Stomach (tissue), 9 donors: ENCODE data around the gene SPRING1. TPM values are rescaled to one million over a fixed set of nuclear protein-coding genes. Genes with fewer than 3 reads are reported as not detected.

Experiments used
- DNase-seq, 2 donors: peaks; one replicate each; pipeline versions ENCODE4 v3.0.0 to v3.0.0-alpha.2; 2013 to 2019
- H3K27ac ChIP-seq, 5 donors: fragments of 200-600 bp in 4 of 5; sonication (generic) in 4 of 5; one replicate each; pipeline ENCODE4 v1.5.1; 2013 to 2019; ENCODE audit warnings: mild to moderate bottlenecking in 1 of 5, moderate library complexity in 1 of 5
- H3K27me3 ChIP-seq, 3 donors: fragments of 200-600 bp; sonication (generic); one replicate each; pipeline ENCODE4 v1.5.1; 2017 to 2019; ENCODE audit warnings: mixed run types in 1 of 3
- H3K36me3 ChIP-seq, 4 donors: fragments of 200-600 bp; sonication (generic); 1 replicate in 3 of 4; 2 replicates in 1 of 4; pipeline ENCODE4 v1.5.1; 2016 to 2019
- H3K4me1 ChIP-seq, 4 donors: fragments of 200-600 bp; sonication (generic); one replicate each; pipeline ENCODE4 v1.5.1; 2016 to 2019
- H3K4me3 ChIP-seq, 4 donors: fragments of 200-600 bp; sonication (generic) in 3 of 4; one replicate each; pipeline ENCODE4 v1.5.1; 2016 to 2019; ENCODE audit warnings: mild to moderate bottlenecking in 1 of 4
- H3K9me3 ChIP-seq, 4 donors: fragments of 200-600 bp; sonication (generic); one replicate each; pipeline ENCODE4 v1.5.1; 2016 to 2019
- CTCF ChIP-seq, 7 experiments: fragments of 450-650 bp in 4 of 7; fragments of 200-600 bp in 3 of 7; sonication (generic) in 3 of 7; IDR thresholded peaks; one replicate each; pipeline ENCODE4 v1.5.1; 2016 to 2019; ENCODE audit warnings: antibody characterized with exemption in 7 of 7, control low read depth in 2 of 7, mild to moderate bottlenecking in 1 of 7
- EP300 ChIP-seq: sonication (generic); formaldehyde crosslinking; IDR thresholded peaks from one replicate; pipeline ENCODE4 v1.6.1; 2017; ENCODE audit warnings: antibody characterized with exemption
- POLR2A ChIP-seq, 4 donors: fragments of 450-650 bp; IDR thresholded peaks; one replicate each; pipeline ENCODE4 v1.6.1; 2016; ENCODE audit warnings: antibody characterized with exemption in 4 of 4, control low read depth in 2 of 4, mild to moderate bottlenecking in 1 of 4, moderate library complexity in 1 of 4
- POLR2AphosphoS5 ChIP-seq, 3 donors: sonication (generic); formaldehyde crosslinking; IDR thresholded peaks; one replicate each; pipeline ENCODE4 v1.6.1; 2016; ENCODE audit warnings: antibody characterized with exemption in 3 of 3
- WGBS, 5 donors: extraction: QIAGEN DNeasy Blood & Tissue Kit in 3 of 5; methylation state at CpG; one replicate each; pipeline versions ENCODE4 v1.1.5 to v1.1.7; 2013 to 2018; 5-methylcytosine and 5-hydroxymethylcytosine counted together
- intact Hi-C: fragments of 100-400 bp; cut with DNase I; formaldehyde crosslinking; loops from one replicate; pipeline ENCODE4 v1.15.1; 2023; ENCODE audit warnings: low total_unique reads
- polyA plus RNA-seq, 3 donors: library from polyadenylated mRNA; stranded (reverse); fragments of 200-250 nt; gene quantifications; one replicate each; pipeline ENCODE4 v1.2.3, GENCODE V29; 2013
- total RNA-seq, 5 donors: library from RNA; depleted of rRNA; stranded (reverse); fragments of >200 nt; gene quantifications; one replicate each; pipeline versions ENCODE4 v1.1.0 to v1.2.3, GENCODE V29; 2014 to 2016
- donor health status: healthy with polysubstance abuse.
- donor health status: Bipolar disorder and iron deficiency.
- donor health status: healthy.

The SPRING1 gene
- total and polyA plus RNA-seq, 8 donors = 1.2 to 124 (median 23.4) TPM

GRCh38 chr12:116722245-116722644 lies 15.6 kb downstream of the SPRING1 start:
- Histone ChIP-seq H3K4me3 (no peak overlapping the region), H3K27me3 (no peaks in the 10 kb centered on the region), H3K4me1 (peaks cover 19 to 51% (median 34%) of the 10 kb centered on the region in 4 donors), H3K36me3 (peaks cover 18 to 52% (median 46%) of the 10 kb centered on the region in 4 donors), H3K27ac (no peak overlapping the region), H3K9me3 (no peaks in the 10 kb centered on the region)
- TF ChIP-seq EP300 (no peak), CTCF (IDR thresholded peaks at IDR 0.05) (no peak)
- intact Hi-C loops = no loop called here
- DNase-seq = no peak

GRCh38 chr12:116719731-116720528 lies 17.9 kb downstream of the SPRING1 start:
- H3K36me3 ChIP-seq = peaks cover 31 to 75% (median 69%) of the 10 kb centered on the region in 4 donors
- H3K9me3 ChIP-seq = no peaks in the 10 kb centered on the region
- peak overlapping the region in 4 of 5 donors; percentile 5 to 40 (median 22) for H3K27ac ChIP-seq
- no peak overlapping the region for H3K4me3 ChIP-seq
- peaks cover 10 to 31% (median 22%) of the 10 kb centered on the region in 4 donors for H3K4me1 ChIP-seq
- intact Hi-C loops = loop anchor here (10.0 kb wide), 1 partner anchor 715 kb away; no protein-coding TSS in a partner anchor
- no peaks in the 10 kb centered on the region for H3K27me3 ChIP-seq
- TF ChIP-seq POLR2A (IDR thresholded peaks at IDR 0.05) (no peak), POLR2AphosphoS5 (IDR thresholded peaks at IDR 0.05) (no peak), EP300 (no peak), CTCF (IDR thresholded peaks at IDR 0.05) (no peak)
- no peak for DNase-seq
- 53 to 76% (median 53%) methylated on average over 15 of the region's 15 CpGs for WGBS, 5 donors

GRCh38 chr12:116718655-116719454 lies 19.0 kb downstream of the SPRING1 start:
- Histone ChIP-seq H3K9me3 (no peaks in the 10 kb centered on the region), H3K27me3 (no peaks in the 10 kb centered on the region), H3K36me3 (peaks cover 31 to 81% (median 76%) of the 10 kb centered on the region in 4 donors), H3K4me1 (peaks cover 5 to 29% (median 22%) of the 10 kb centered on the region in 4 donors), H3K27ac (peak overlapping the region in 3 of 5 donors; percentile 18 to 40 (median 25)), H3K4me3 (no peak overlapping the region)
- WGBS, 5 donors = 54 to 66% (median 57%) methylated on average over 10 of the region's 10 CpGs
- TF ChIP-seq EP300 = no peak
- no peak for TF ChIP-seq POLR2AphosphoS5 (IDR thresholded peaks at IDR 0.05)
- no peak for TF ChIP-seq POLR2A (IDR thresholded peaks at IDR 0.05)
- TF ChIP-seq CTCF (IDR thresholded peaks at IDR 0.05) = no peak
- DNase-seq = no peak
- intact Hi-C loops = loop anchor here (10.0 kb wide), 1 partner anchor 714 kb away; no protein-coding TSS in a partner anchor
